Peyer's patch (tissue), 4 donors: ENCODE results near the gene EXD3.

ENCODE experiments used
- POLR2A ChIP-seq, 2 donors: fragments of 450-650 bp; IDR thresholded peaks; one replicate each; pipeline ENCODE4 v1.5.1; 2017; ENCODE audit warnings: antibody characterized with exemption in 2 of 2, mild to moderate bottlenecking in 2 of 2, moderate library complexity in 2 of 2
- TF ChIP-seq, protein P1 (sequence below), 6 experiments: fragments of 450-650 bp in 4 of 6; fragments of 200-600 bp in 2 of 6; sonication (generic) in 1 of 6; IDR thresholded peaks; one replicate each; pipeline ENCODE4 v1.5.1; 2017 to 2019; ENCODE audit warnings: antibody characterized with exemption in 6 of 6, mild to moderate bottlenecking in 3 of 6, moderate library complexity in 1 of 6

DNA sequence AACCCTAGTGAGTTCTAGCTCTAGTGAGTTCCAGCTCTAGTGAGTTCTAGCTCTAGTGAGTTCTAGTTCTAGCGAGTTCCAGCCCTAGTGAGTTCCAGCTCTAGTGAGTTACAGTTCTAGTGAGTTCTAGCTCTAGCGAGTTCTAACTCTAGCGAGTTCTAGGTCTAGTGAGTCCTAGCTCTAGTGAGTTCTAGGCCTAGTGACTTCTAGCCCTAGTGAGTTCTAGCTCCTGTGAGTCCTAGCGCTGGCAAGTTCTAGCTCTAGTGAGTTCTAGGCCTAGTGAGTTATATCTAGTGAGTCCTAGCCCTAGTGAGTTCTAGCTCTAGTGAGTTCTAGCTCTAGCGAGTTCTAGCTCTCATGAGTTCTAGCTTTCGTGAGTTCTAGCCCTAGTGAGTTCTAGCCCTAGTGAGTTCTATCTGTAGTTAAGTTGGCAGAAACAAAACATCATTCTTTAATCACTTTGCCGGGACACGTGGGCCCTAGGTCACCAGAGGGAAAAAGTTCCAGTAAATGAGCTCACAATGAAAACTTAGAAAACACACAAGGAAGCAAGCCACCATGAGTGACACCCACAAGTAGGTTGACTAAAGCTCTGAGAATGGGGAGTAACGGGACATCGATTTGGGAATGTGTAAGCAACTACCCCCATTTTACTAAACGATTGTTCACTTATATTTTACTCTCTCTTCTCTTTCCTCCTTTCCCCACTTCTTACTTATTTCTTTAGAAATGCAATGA lies 47.5 kb downstream of the EXD3 start:
- TF ChIP-seq, protein P1, sequence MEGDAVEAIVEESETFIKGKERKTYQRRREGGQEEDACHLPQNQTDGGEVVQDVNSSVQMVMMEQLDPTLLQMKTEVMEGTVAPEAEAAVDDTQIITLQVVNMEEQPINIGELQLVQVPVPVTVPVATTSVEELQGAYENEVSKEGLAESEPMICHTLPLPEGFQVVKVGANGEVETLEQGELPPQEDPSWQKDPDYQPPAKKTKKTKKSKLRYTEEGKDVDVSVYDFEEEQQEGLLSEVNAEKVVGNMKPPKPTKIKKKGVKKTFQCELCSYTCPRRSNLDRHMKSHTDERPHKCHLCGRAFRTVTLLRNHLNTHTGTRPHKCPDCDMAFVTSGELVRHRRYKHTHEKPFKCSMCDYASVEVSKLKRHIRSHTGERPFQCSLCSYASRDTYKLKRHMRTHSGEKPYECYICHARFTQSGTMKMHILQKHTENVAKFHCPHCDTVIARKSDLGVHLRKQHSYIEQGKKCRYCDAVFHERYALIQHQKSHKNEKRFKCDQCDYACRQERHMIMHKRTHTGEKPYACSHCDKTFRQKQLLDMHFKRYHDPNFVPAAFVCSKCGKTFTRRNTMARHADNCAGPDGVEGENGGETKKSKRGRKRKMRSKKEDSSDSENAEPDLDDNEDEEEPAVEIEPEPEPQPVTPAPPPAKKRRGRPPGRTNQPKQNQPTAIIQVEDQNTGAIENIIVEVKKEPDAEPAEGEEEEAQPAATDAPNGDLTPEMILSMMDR (IDR thresholded peaks at IDR 0.05): no peak
- no peak for TF ChIP-seq POLR2A (IDR thresholded peaks at IDR 0.05)
